Nasal cavity respiratory epithelium epithelial cell of viscerocranial mucosa (primary cell): ENCODE measurements around the gene PIM1. TPM values are rescaled to one million over a fixed set of nuclear protein-coding genes. Genes with fewer than 3 reads are reported as not detected.

ENCODE experiments used
- total RNA-seq: library from RNA; depleted of rRNA; stranded (reverse); fragments of >200 nt; gene quantifications from 2 replicates; pipeline ENCODE4 v1.2.3, GENCODE V29; 2014

Gene PIM1
- total RNA-seq: 50.2 and 51.4 TPM in 2 replicates

GRCh38 chr6:37169496-37170272 lies at the start of gene PIM1:
TSS of gene PIM1 (plus strand) at chr6:37170152. CDS start at chr6:37170576, 424 bp downstream.

Other genes with a start within 250 kb of the PIM1 start
- not detected in 2 replicates for gene PI16, start 215.4 kb upstream of the PIM1 start, total RNA-seq
- gene MTCH1, start 184.0 kb upstream of the PIM1 start, total RNA-seq: 119 and 145 TPM in 2 replicates
- under 0.01 and 0.07 TPM in 2 replicates for gene FGD2, start 164.5 kb upstream of the PIM1 start, total RNA-seq
- gene TBC1D22B, start 87.6 kb downstream of the PIM1 start, total RNA-seq: 8.2 and 11.8 TPM in 2 replicates
- 0.68 and 1.5 TPM in 2 replicates for gene TMEM217, start 88.0 kb downstream of the PIM1 start, total RNA-seq
- 18.8 and 32.3 TPM in 2 replicates for gene RNF8, start 183.8 kb downstream of the PIM1 start, total RNA-seq